Trophoblast cell (in vitro differentiated cells and primary cell): Measurements from ENCODE around the gene ASTN1.

ENCODE experiments used
- DNase-seq, 2 donors: peaks; one replicate each; pipeline ENCODE4 v3.0.0-alpha.2; 2016
- H2AFZ ChIP-seq: 2 replicates; pipeline ENCODE4 v1.6.1; 2013; ENCODE audit warnings: low read length, moderate library complexity, mild to moderate bottlenecking; ENCODE audit not compliant: insufficient read depth, poor library complexity
- H2AK5ac ChIP-seq: 2 replicates; pipeline ENCODE4 v1.6.1; 2013; ENCODE audit warnings: mild to moderate bottlenecking, low read length
- H2BK120ac ChIP-seq: 2 replicates; pipeline ENCODE4 v1.6.1; 2013; ENCODE audit warnings: low read length, mild to moderate bottlenecking, moderate library complexity; ENCODE audit not compliant: insufficient read depth, poor library complexity
- H2BK12ac ChIP-seq: 2 replicates; pipeline ENCODE4 v1.6.1; 2013; ENCODE audit warnings: mild to moderate bottlenecking, low read length, moderate library complexity
- H2BK5ac ChIP-seq: 2 replicates; pipeline ENCODE4 v1.6.1; 2013; ENCODE audit warnings: low read length, low read depth, moderate library complexity, mild to moderate bottlenecking; ENCODE audit not compliant: poor library complexity
- H3K14ac ChIP-seq: 2 replicates; pipeline ENCODE4 v1.6.1; 2013; ENCODE audit warnings: mild to moderate bottlenecking, low read length
- H3K18ac ChIP-seq: 2 replicates; pipeline ENCODE4 v1.6.1; 2013; ENCODE audit warnings: mild to moderate bottlenecking, low read length
- H3K23ac ChIP-seq: 2 replicates; pipeline ENCODE4 v1.6.1; 2013; ENCODE audit warnings: low read length
- H3K27ac ChIP-seq: 2 replicates; pipeline ENCODE4 v1.5.1; 2013; ENCODE audit warnings: low read depth, mild to moderate bottlenecking, inconsistent platforms, low read length, moderate library complexity
- H3K27me3 ChIP-seq: 2 replicates; pipeline ENCODE4 v1.6.1; 2013; ENCODE audit warnings: inconsistent platforms, mild to moderate bottlenecking, low read length, moderate library complexity; ENCODE audit not compliant: insufficient read depth
- H3K36me3 ChIP-seq, 2 experiments: 1 replicate in 1 of 2; 2 replicates in 1 of 2; pipeline ENCODE4 v1.6.1; 2013; ENCODE audit warnings: low read length in 2 of 2, mild to moderate bottlenecking in 2 of 2, moderate library complexity in 1 of 2; ENCODE audit not compliant: insufficient read depth in 2 of 2, control insufficient read depth in 1 of 2
- H3K4ac ChIP-seq: 2 replicates; pipeline ENCODE4 v1.6.1; 2013; ENCODE audit warnings: low read depth, mild to moderate bottlenecking, low read length, moderate library complexity
- H3K4me1 ChIP-seq, 2 experiments: 1 replicate in 1 of 2; 2 replicates in 1 of 2; pipeline ENCODE4 v1.6.1; 2013; ENCODE audit warnings: low read length in 2 of 2, mild to moderate bottlenecking in 2 of 2, moderate library complexity in 1 of 2; ENCODE audit not compliant: insufficient read depth in 2 of 2, control insufficient read depth in 1 of 2
- H3K4me2 ChIP-seq: 2 replicates; pipeline ENCODE4 v1.6.1; 2013; ENCODE audit warnings: inconsistent platforms, mild to moderate bottlenecking, low read length, moderate library complexity
- H3K4me3 ChIP-seq: 2 replicates; pipeline ENCODE4 v1.5.1; 2013; ENCODE audit warnings: mild to moderate bottlenecking, low read depth, low read length, inconsistent platforms
- H3K79me1 ChIP-seq: one replicate; pipeline ENCODE4 v1.6.1; 2013; ENCODE audit warnings: low read length
- H3K79me2 ChIP-seq: 2 replicates; pipeline ENCODE4 v1.6.1; 2013; ENCODE audit warnings: low read length, mild to moderate bottlenecking; ENCODE audit not compliant: control insufficient read depth, insufficient read depth, poor library complexity
- H3K9ac ChIP-seq: 2 replicates; pipeline ENCODE4 v1.6.1; 2013; ENCODE audit warnings: mild to moderate bottlenecking, low read length
- H3K9me3 ChIP-seq: 2 replicates; pipeline ENCODE4 v1.6.1; 2013; ENCODE audit warnings: low read depth, mild to moderate bottlenecking, control low read depth, inconsistent platforms, low read length; ENCODE audit not compliant: insufficient read depth
- H4K12ac ChIP-seq: 2 replicates; pipeline ENCODE4 v1.6.1; 2013; ENCODE audit warnings: low read depth, mild to moderate bottlenecking, low read length, moderate library complexity
- H4K8ac ChIP-seq: 2 replicates; pipeline ENCODE4 v1.6.1; 2013; ENCODE audit warnings: low read depth, mild to moderate bottlenecking, low read length, moderate library complexity
- H4K91ac ChIP-seq: one replicate; pipeline ENCODE4 v1.6.1; 2013; ENCODE audit warnings: low read depth, mild to moderate bottlenecking, low read length, moderate library complexity
- WGBS: extraction: QIAGEN DNeasy Blood & Tissue Kit; methylation state at CpG from one replicate; pipeline ENCODE4 v1.1.7; 2013; ENCODE audit warnings: missing lambda C conversion rate; ENCODE audit not compliant: insufficient read length, insufficient coverage; ENCODE audit errors: extremely low coverage; 5-methylcytosine and 5-hydroxymethylcytosine counted together

The ASTN1 gene

GRCh38 chr1:177145106-177146070 is 19.1 kb downstream of the ASTN1 start:
- no peak overlapping the region for H3K4me2 ChIP-seq
- H3K27me3 ChIP-seq, result no peaks in the 10 kb centered on the region
- no peak overlapping the region for H2AK5ac ChIP-seq
- no peak for DNase-seq
- no peak overlapping the region for H3K23ac ChIP-seq
- H3K14ac ChIP-seq, result no peak overlapping the region
- no peak overlapping the region for H4K8ac ChIP-seq
- H3K9me3 ChIP-seq, result no peaks in the 10 kb centered on the region
- H3K79me2 ChIP-seq, result no peaks in the 10 kb centered on the region
- WGBS, result no CpG with 5 or more reads among the region's 3 CpGs
- H3K36me3 ChIP-seq, result no peaks in the 10 kb centered on the region
- H2BK5ac ChIP-seq, result no peak overlapping the region
- no peak overlapping the region for H4K91ac ChIP-seq
- no peak overlapping the region for H3K9ac ChIP-seq
- H3K27ac ChIP-seq, result no peak overlapping the region
- H4K12ac ChIP-seq, result no peak overlapping the region
- H2AFZ ChIP-seq, result no peak overlapping the region
- no peak overlapping the region for H2BK12ac ChIP-seq
- no peaks in the 10 kb centered on the region for H3K79me1 ChIP-seq
- H3K4me1 ChIP-seq, result no peaks in the 10 kb centered on the region
- H3K4ac ChIP-seq, result no peak overlapping the region
- no peak overlapping the region for H3K4me3 ChIP-seq
- no peak overlapping the region for H2BK120ac ChIP-seq
- H3K18ac ChIP-seq, result no peak overlapping the region

DNA sequence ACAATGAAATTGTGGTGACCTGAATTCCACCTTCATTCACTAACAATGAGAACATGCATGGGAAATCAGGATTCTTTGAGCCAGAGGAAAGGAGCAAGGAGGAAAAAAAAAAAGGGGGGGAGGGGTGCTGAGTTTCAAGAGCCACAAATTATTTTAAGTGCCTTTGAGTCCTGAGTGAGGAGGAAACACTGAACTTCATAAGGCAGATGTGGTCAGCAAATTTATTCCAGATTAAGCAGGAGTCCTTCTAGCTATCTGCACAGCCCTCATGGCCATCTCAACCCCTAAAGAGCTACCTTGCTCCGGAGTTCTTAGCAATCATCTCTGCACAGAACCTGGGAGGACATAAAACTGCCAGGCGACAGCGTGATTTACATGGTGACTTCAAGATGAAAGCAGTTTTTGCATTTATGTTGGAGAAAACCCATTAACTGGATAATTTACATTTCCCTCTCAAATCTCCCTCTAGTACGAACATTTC is 21.7 kb downstream of the ASTN1 start:
- no peak overlapping the region for H2BK5ac ChIP-seq
- H4K12ac ChIP-seq, result no peak overlapping the region
- no peaks in the 10 kb centered on the region for H3K9me3 ChIP-seq
- no peaks in the 10 kb centered on the region for H3K4me1 ChIP-seq
- no peak overlapping the region for H3K23ac ChIP-seq
- H3K79me2 ChIP-seq, result no peaks in the 10 kb centered on the region
- no peak for DNase-seq
- H2AFZ ChIP-seq, result no peak overlapping the region
- no peak overlapping the region for H2BK120ac ChIP-seq
- H2BK12ac ChIP-seq, result no peak overlapping the region
- H3K36me3 ChIP-seq, result no peaks in the 10 kb centered on the region
- no peak overlapping the region for H4K91ac ChIP-seq
- H3K4me2 ChIP-seq, result no peak overlapping the region
- no peak overlapping the region for H3K14ac ChIP-seq
- no peaks in the 10 kb centered on the region for H3K27me3 ChIP-seq
- H3K9ac ChIP-seq, result no peak overlapping the region
- H4K8ac ChIP-seq, result no peak overlapping the region
- H3K27ac ChIP-seq, result no peak overlapping the region
- H3K4me3 ChIP-seq, result no peak overlapping the region
- WGBS, result no CpG with 5 or more reads among the region's 4 CpGs
- no peak overlapping the region for H3K4ac ChIP-seq
- H2AK5ac ChIP-seq, result no peak overlapping the region
- no peaks in the 10 kb centered on the region for H3K79me1 ChIP-seq
- no peak overlapping the region for H3K18ac ChIP-seq

- no peak overlapping the region for H3K4ac ChIP-seq
- no peak overlapping the region for H3K4me3 ChIP-seq
- H4K12ac ChIP-seq, result no peak overlapping the region
- no peaks in the 10 kb centered on the region for H3K27me3 ChIP-seq
- H4K8ac ChIP-seq, result no peak overlapping the region
- no peak overlapping the region for H3K4me2 ChIP-seq
- no peak overlapping the region for H2BK5ac ChIP-seq
- H3K27ac ChIP-seq, result no peak overlapping the region
- no CpG with 5 or more reads among the region's 1 CpG for WGBS
- DNase-seq, result no peak
- no peak overlapping the region for H2AK5ac ChIP-seq
- no peak overlapping the region for H3K9ac ChIP-seq
- H3K18ac ChIP-seq, result no peak overlapping the region
- H3K4me1 ChIP-seq, result no peaks in the 10 kb centered on the region
- no peaks in the 10 kb centered on the region for H3K9me3 ChIP-seq
- H4K91ac ChIP-seq, result no peak overlapping the region
- H2BK12ac ChIP-seq, result no peak overlapping the region
- no peak overlapping the region for H2BK120ac ChIP-seq
- no peak overlapping the region for H3K23ac ChIP-seq
- no peaks in the 10 kb centered on the region for H3K36me3 ChIP-seq
- no peak overlapping the region for H2AFZ ChIP-seq
- no peaks in the 10 kb centered on the region for H3K79me2 ChIP-seq
- no peaks in the 10 kb centered on the region for H3K79me1 ChIP-seq
- H3K14ac ChIP-seq, result no peak overlapping the region
Measured at GRCh38 chr1:177142010-177142409, 22.5 kb downstream of the ASTN1 start.

DNA sequence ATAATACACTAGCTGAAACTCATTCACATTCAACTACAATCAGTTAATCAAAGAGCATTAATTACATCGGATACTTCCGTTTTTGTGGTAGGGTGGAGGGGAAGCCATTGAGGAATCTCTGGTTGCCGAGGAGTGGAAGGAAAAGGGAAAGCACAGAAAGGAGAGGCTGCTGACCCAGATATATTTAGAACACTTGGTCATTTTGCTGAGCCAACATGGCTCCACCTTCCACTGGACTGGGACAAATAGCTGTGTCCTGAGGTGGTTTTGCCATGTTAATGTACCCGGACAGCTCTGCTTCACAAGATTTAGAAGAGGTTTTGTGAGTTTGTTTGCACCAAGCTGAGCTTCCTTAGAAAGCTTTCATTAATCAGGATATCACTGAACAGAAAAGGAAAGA is 26.2 kb downstream of the ASTN1 start:
- no peak overlapping the region for H3K23ac ChIP-seq
- no peaks in the 10 kb centered on the region for H3K4me1 ChIP-seq
- no peak overlapping the region for H2AK5ac ChIP-seq
- no peak overlapping the region for H2BK12ac ChIP-seq
- H3K4me2 ChIP-seq, result no peak overlapping the region
- no peaks in the 10 kb centered on the region for H3K79me1 ChIP-seq
- H3K9ac ChIP-seq, result no peak overlapping the region
- H3K4me3 ChIP-seq, result no peak overlapping the region
- H4K12ac ChIP-seq, result no peak overlapping the region
- H3K18ac ChIP-seq, result no peak overlapping the region
- no peaks in the 10 kb centered on the region for H3K27me3 ChIP-seq
- no peak overlapping the region for H4K91ac ChIP-seq
- no peak overlapping the region for H2BK5ac ChIP-seq
- WGBS, result no CpG with 5 or more reads among the region's 4 CpGs
- DNase-seq, result no peak
- H2BK120ac ChIP-seq, result no peak overlapping the region
- no peaks in the 10 kb centered on the region for H3K36me3 ChIP-seq
- H3K14ac ChIP-seq, result no peak overlapping the region
- no peak overlapping the region for H2AFZ ChIP-seq
- no peak overlapping the region for H3K4ac ChIP-seq
- no peak overlapping the region for H4K8ac ChIP-seq
- H3K9me3 ChIP-seq, result no peaks in the 10 kb centered on the region
- no peaks in the 10 kb centered on the region for H3K79me2 ChIP-seq
- H3K27ac ChIP-seq, result no peak overlapping the region
